Sigmoid colon (tissue), 7 donors: Measurements from ENCODE around the gene SLC25A13. TPM values are rescaled to one million over a fixed set of nuclear protein-coding genes. Genes with fewer than 3 reads are reported as not detected.

Experiments used
- DNase-seq: peaks from one replicate; pipeline ENCODE4 v3.0.0-alpha.2; 2019
- H3K27ac ChIP-seq, 4 donors: fragments of 200-600 bp; sonication (generic); one replicate each; pipeline ENCODE4 v1.5.1; 2016 to 2019; ENCODE audit warnings: mild to moderate bottlenecking in 1 of 4
- H3K27me3 ChIP-seq, 3 donors: fragments of 200-600 bp; sonication (generic); one replicate each; pipeline ENCODE4 v1.5.1; 2019; ENCODE audit warnings: mild to moderate bottlenecking in 1 of 3
- H3K36me3 ChIP-seq, 4 donors: fragments of 200-600 bp; sonication (generic); one replicate each; pipeline ENCODE4 v1.5.1; 2016 to 2019
- H3K4me1 ChIP-seq, 4 donors: fragments of 200-600 bp; sonication (generic); one replicate each; pipeline ENCODE4 v1.5.1; 2017 to 2019
- H3K4me3 ChIP-seq, 4 donors: fragments of 200-600 bp; sonication (generic); one replicate each; pipeline ENCODE4 v1.5.1; 2017 to 2019; ENCODE audit warnings: mild to moderate bottlenecking in 2 of 4, moderate library complexity in 1 of 4
- H3K9me3 ChIP-seq, 4 donors: fragments of 200-600 bp in 3 of 4; sonication (generic) in 3 of 4; one replicate each; pipeline versions ENCODE4 v1.5.1 to v1.6.1; 2013 to 2019
- CTCF ChIP-seq, 4 experiments: fragments of 450-650 bp in 3 of 4; fragments of 200-600 bp in 1 of 4; IDR thresholded peaks; one replicate each; pipeline ENCODE4 v1.5.1; 2016 to 2019; ENCODE audit warnings: antibody characterized with exemption in 4 of 4, mild to moderate bottlenecking in 3 of 4, moderate library complexity in 2 of 4
- EP300 ChIP-seq, 4 donors: sonication (generic); formaldehyde crosslinking; IDR thresholded peaks; one replicate each; pipeline ENCODE4 v1.6.1; 2017; ENCODE audit warnings: antibody characterized with exemption in 4 of 4
- POLR2A ChIP-seq, 2 donors: fragments of 450-650 bp; IDR thresholded peaks; one replicate each; pipeline ENCODE4 v1.6.1; 2016; ENCODE audit warnings: antibody characterized with exemption in 2 of 2, mild to moderate bottlenecking in 2 of 2, moderate library complexity in 2 of 2
- POLR2AphosphoS5 ChIP-seq, 4 donors: sonication (generic); formaldehyde crosslinking; IDR thresholded peaks; one replicate each; pipeline ENCODE4 v1.6.1; 2017; ENCODE audit warnings: antibody characterized with exemption in 4 of 4
- WGBS, 2 donors: extraction: QIAGEN DNeasy Blood & Tissue Kit; methylation state at CpG; one replicate each; pipeline ENCODE4 v1.1.7; 2013; 5-methylcytosine and 5-hydroxymethylcytosine counted together
- intact Hi-C: fragments of 100-400 bp; cut with DNase I; formaldehyde crosslinking; loops from one replicate; pipeline ENCODE4 v1.15.1; 2023
- polyA plus RNA-seq, 3 donors: library from polyadenylated mRNA; stranded (reverse); fragments of 200-250 nt; gene quantifications; one replicate each; pipeline ENCODE4 v1.2.3, GENCODE V29; 2013
- total RNA-seq, 4 donors: library from RNA; depleted of rRNA; stranded (reverse); fragments of >200 nt; gene quantifications; one replicate each; pipeline ENCODE4 v1.1.0, GENCODE V29; 2016
- donor health status: healthy with polysubstance abuse.
- donor health status: Bipolar disorder and iron deficiency.
- donor health status: healthy.

SLC25A13 gene
- total and polyA plus RNA-seq, 7 donors = 10.7 to 33.0 (median 20.8) TPM

GRCh38 chr7:96246919-96247318 is 75.0 kb downstream of the SLC25A13 start:
- Histone ChIP-seq H3K4me1 (no peaks in the 10 kb centered on the region), H3K4me3 (no peak overlapping the region), H3K9me3 (no peaks in the 10 kb centered on the region), H3K36me3 (no peaks in the 10 kb centered on the region), H3K27ac (no peak overlapping the region), H3K27me3 (no peaks in the 10 kb centered on the region)
- TF ChIP-seq POLR2AphosphoS5 (IDR thresholded peaks at IDR 0.05) (no peak), EP300 (IDR thresholded peaks at IDR 0.05) (no peak), CTCF (IDR thresholded peaks at IDR 0.05) (no peak), POLR2A (IDR thresholded peaks at IDR 0.05) (no peak)
- WGBS, 2 donors = 91 to 95% methylated on average over 3 of the region's 3 CpGs
- DNase-seq = no peak
- intact Hi-C loops = no loop called here

DNA sequence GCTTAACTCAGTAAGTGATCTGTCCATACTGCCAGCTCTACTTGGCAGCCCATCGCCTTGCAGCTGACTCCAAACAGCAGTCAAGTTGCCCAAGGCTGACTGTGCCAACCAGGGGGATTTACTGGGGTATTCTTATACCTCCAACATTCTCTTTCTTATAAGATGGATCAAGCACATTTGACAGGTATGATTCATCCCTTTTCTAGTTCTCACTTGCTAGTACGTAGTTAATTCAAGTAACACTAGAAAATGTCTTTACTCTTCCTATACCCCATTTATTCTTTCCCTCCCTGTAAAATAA is 77.0 kb downstream of the SLC25A13 start:
- 91 to 95% methylated on average over 2 of the region's 2 CpGs for whole genome bisulfite sequencing, 2 donors
- no peak for TF ChIP-seq EP300 (IDR thresholded peaks at IDR 0.05)
- no peak for TF ChIP-seq CTCF (IDR thresholded peaks at IDR 0.05)
- no peak for TF ChIP-seq POLR2AphosphoS5 (IDR thresholded peaks at IDR 0.05)
- TF ChIP-seq POLR2A (IDR thresholded peaks at IDR 0.05) = no peak
- H3K4me3 ChIP-seq = no peak overlapping the region
- H3K27me3 ChIP-seq = no peaks in the 10 kb centered on the region
- H3K4me1 ChIP-seq = no peaks in the 10 kb centered on the region
- no peak for DNase-seq
- H3K36me3 ChIP-seq = no peaks in the 10 kb centered on the region
- intact Hi-C loops = no loop called here
- no peak overlapping the region for H3K27ac ChIP-seq
- H3K9me3 ChIP-seq = no peaks in the 10 kb centered on the region

DNA sequence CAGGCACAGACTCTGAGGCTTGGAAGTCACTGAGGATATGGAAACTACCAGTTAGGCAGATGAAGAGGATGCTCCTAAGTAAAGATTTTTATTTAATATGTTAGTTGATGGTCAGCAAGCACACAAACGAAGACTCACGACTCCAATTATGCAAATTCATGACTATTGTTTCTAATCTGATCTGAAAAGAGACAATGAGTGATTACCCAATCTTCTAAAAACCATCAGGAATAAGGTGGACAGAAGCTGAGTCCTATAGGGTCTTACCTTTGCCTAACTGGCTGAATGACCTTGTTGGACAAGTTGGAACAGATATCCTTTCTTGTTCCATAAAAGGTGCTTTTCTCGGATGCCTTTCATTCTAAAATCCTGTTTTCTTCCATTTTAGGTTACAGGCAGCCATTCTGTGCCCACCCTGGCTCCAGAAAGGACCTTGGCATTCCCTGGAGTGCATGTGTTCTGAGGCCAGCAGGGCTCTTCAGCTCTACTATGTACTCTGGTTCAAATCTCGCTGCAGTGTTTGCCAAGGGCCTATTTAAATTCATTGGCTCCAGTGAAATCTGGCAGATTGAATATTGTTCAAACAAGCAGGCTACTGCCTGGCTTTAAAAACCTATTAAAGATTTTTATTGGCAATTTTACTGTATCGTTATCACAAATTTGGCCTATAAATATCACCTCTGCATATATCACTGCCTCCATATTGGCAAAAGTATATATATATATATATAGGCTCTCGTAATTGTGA is 77.5 kb downstream of the SLC25A13 start:
- Histone ChIP-seq H3K4me1 (no peaks in the 10 kb centered on the region), H3K27me3 (no peaks in the 10 kb centered on the region), H3K27ac (no peak overlapping the region), H3K9me3 (no peaks in the 10 kb centered on the region), H3K36me3 (no peaks in the 10 kb centered on the region), H3K4me3 (no peak overlapping the region)
- intact Hi-C loops = no loop called here
- TF ChIP-seq POLR2A (IDR thresholded peaks at IDR 0.05) = no peak
- no peak for TF ChIP-seq CTCF (IDR thresholded peaks at IDR 0.05)
- TF ChIP-seq EP300 (IDR thresholded peaks at IDR 0.05) = no peak
- TF ChIP-seq POLR2AphosphoS5 (IDR thresholded peaks at IDR 0.05) = no peak
- DNase-seq = no peak
- WGBS, 2 donors = 81 to 88% methylated on average over 6 of the region's 6 CpGs

GRCh38 chr7:96243241-96243640 is 78.7 kb downstream of the SLC25A13 start:
- no peak for DNase-seq
- no peaks in the 10 kb centered on the region for H3K36me3 ChIP-seq

More at GRCh38 chr7:96243241-96243640, 78.7 kb downstream of the SLC25A13 start:
- H3K9me3 ChIP-seq = no peaks in the 10 kb centered on the region
- intact Hi-C loops = no loop called here
- no peaks in the 10 kb centered on the region for H3K27me3 ChIP-seq
- H3K27ac ChIP-seq = no peak overlapping the region
- TF ChIP-seq EP300 (IDR thresholded peaks at IDR 0.05) (no peak), CTCF (IDR thresholded peaks at IDR 0.05) (no peak), POLR2AphosphoS5 (IDR thresholded peaks at IDR 0.05) (no peak), POLR2A (IDR thresholded peaks at IDR 0.05) (no peak)
- 95 to 98% methylated on average over 2 of the region's 2 CpGs for whole genome bisulfite sequencing, 2 donors
- no peak overlapping the region for H3K4me3 ChIP-seq
- no peaks in the 10 kb centered on the region for H3K4me1 ChIP-seq
